ENCODE measurements around the gene ADGRV1.

Gene ADGRV1

DNA sequence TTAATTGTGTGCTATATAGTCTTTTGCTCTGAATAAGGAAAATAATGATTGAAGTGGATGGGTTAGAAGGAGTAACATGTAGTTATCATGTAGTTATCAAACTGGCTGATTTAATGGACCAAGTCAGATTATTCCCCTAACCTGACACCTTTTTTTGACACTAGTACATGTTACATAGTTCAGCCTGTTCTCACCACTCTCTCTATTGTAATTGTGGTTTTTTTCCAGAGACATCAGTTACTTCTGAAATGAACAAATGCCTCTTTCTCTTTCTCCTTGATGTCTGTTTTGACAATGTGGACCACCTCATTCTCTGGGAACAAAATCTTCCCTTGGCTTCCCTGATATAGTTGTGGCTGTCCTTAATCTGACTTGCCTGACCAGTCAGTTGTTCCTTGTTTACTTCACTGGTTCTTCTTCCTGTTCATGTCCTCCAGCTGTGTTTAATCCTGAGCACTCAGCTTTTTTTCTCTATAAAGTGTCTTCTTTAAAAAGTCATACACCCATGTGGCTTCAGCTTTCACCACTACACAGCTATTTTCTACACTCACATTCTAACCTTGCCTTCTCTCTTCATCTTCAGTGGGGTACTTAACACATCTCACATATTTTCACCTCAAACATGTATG lies 581.1 kb downstream of the ADGRV1 start:
- no peaks in the 10 kb centered on the region for H3K9me3 ChIP-seq (ENCODE audit: severe bottlenecking)
- TF ChIP-seq, protein P1, sequence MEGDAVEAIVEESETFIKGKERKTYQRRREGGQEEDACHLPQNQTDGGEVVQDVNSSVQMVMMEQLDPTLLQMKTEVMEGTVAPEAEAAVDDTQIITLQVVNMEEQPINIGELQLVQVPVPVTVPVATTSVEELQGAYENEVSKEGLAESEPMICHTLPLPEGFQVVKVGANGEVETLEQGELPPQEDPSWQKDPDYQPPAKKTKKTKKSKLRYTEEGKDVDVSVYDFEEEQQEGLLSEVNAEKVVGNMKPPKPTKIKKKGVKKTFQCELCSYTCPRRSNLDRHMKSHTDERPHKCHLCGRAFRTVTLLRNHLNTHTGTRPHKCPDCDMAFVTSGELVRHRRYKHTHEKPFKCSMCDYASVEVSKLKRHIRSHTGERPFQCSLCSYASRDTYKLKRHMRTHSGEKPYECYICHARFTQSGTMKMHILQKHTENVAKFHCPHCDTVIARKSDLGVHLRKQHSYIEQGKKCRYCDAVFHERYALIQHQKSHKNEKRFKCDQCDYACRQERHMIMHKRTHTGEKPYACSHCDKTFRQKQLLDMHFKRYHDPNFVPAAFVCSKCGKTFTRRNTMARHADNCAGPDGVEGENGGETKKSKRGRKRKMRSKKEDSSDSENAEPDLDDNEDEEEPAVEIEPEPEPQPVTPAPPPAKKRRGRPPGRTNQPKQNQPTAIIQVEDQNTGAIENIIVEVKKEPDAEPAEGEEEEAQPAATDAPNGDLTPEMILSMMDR (IDR thresholded peaks at IDR 0.05; ENCODE audit: poor library complexity, severe bottlenecking), result no peak
- no peaks in the 10 kb centered on the region for H3K27me3 ChIP-seq (ENCODE audit: insufficient read depth, poor library complexity, severe bottlenecking)
- peaks cover 29% of the 10 kb centered on the region for H3K4me1 ChIP-seq (ENCODE audit: insufficient read depth, poor library complexity, severe bottlenecking)
- no peak overlapping the region for H3K27ac ChIP-seq (ENCODE audit: poor library complexity, severe bottlenecking)
- ATAC-seq (ENCODE audit: low read depth) (no peak), DNase-seq (ENCODE audit: low spot score) (no peak)
- H3K36me3 ChIP-seq (ENCODE audit: low read depth), result no peaks in the 10 kb centered on the region
- no peak overlapping the region for H3K4me3 ChIP-seq (ENCODE audit: severe bottlenecking)

GRCh38 chr5:91140657-91141056 lies 582.1 kb downstream of the ADGRV1 start:
- ATAC-seq (ENCODE audit: low read depth) (no peak), DNase-seq (ENCODE audit: low spot score) (no peak)
- H3K4me1 ChIP-seq (ENCODE audit: insufficient read depth, poor library complexity, severe bottlenecking), result peaks cover 22% of the 10 kb centered on the region
- TF ChIP-seq, protein P1 (IDR thresholded peaks at IDR 0.05; ENCODE audit: poor library complexity, severe bottlenecking), result no peak
- no peaks in the 10 kb centered on the region for H3K9me3 ChIP-seq (ENCODE audit: severe bottlenecking)
- H3K27me3 ChIP-seq (ENCODE audit: insufficient read depth, poor library complexity, severe bottlenecking), result no peaks in the 10 kb centered on the region
- no peaks in the 10 kb centered on the region for H3K36me3 ChIP-seq (ENCODE audit: low read depth)
- no peak overlapping the region for H3K27ac ChIP-seq (ENCODE audit: poor library complexity, severe bottlenecking)
- no peak overlapping the region for H3K4me3 ChIP-seq (ENCODE audit: severe bottlenecking)

DNA sequence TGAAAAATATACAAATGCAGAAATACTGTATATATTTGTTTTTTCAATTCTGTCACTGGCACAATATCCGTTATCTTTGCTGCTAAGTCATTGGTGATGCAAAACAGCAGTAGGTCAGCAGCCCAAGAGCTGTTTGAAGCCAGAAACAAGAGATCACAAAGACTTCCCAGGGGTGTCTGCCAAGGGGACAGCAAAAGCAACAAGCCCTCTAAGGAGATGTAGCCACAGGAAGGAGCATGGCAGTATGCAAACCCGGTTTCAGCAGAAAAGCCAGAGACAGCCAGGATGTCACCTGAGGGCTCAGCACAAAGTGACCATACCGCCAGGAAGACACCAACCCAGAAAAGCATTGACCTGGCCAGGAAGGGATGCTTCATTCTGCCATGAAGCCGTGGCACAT lies 583.0 kb downstream of the ADGRV1 start:
- Histone ChIP-seq H3K36me3 (ENCODE audit: low read depth) (no peaks in the 10 kb centered on the region), H3K4me3 (ENCODE audit: severe bottlenecking) (no peak overlapping the region), H3K4me1 (ENCODE audit: insufficient read depth, poor library complexity, severe bottlenecking) (peaks cover 19% of the 10 kb centered on the region), H3K9me3 (ENCODE audit: severe bottlenecking) (no peaks in the 10 kb centered on the region), H3K27ac (ENCODE audit: poor library complexity, severe bottlenecking) (no peak overlapping the region), H3K27me3 (ENCODE audit: insufficient read depth, poor library complexity, severe bottlenecking) (no peaks in the 10 kb centered on the region)
- DNase-seq (ENCODE audit: low spot score), result no peak
- TF ChIP-seq, protein P1 (IDR thresholded peaks at IDR 0.05; ENCODE audit: poor library complexity, severe bottlenecking), result no peak
- no peak for ATAC-seq (ENCODE audit: low read depth)

GRCh38 chr5:91142386-91142785 lies 583.8 kb downstream of the ADGRV1 start:
- TF ChIP-seq, protein P1 (IDR thresholded peaks at IDR 0.05; ENCODE audit: poor library complexity, severe bottlenecking), result no peak
- Histone ChIP-seq H3K36me3 (ENCODE audit: low read depth) (no peaks in the 10 kb centered on the region), H3K4me1 (ENCODE audit: insufficient read depth, poor library complexity, severe bottlenecking) (peaks cover 11% of the 10 kb centered on the region), H3K9me3 (ENCODE audit: severe bottlenecking) (no peaks in the 10 kb centered on the region), H3K4me3 (ENCODE audit: severe bottlenecking) (no peak overlapping the region), H3K27me3 (ENCODE audit: insufficient read depth, poor library complexity, severe bottlenecking) (no peaks in the 10 kb centered on the region), H3K27ac (ENCODE audit: poor library complexity, severe bottlenecking) (no peak overlapping the region)
- ATAC-seq (ENCODE audit: low read depth), result no peak
- no peak for DNase-seq (ENCODE audit: low spot score)

DNA sequence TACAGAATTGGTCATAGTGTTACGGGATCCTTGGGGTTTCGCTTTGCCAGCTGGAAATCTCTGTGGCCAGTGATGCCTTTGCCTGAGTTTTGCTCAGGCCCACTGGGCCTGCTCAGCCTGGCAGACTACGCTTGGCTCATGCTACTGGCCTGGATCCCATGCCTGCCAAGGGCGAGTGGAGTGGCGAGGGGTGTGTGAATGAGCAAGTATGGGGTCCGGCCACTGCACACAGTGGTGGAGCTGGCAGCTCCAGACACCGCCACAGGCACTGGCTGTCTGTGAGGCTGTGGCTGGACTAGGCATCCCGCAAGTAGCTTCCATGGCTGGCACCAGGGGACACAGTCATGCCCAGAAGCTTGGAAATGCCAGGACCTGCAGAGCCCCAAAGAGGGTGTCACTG lies 584.2 kb downstream of the ADGRV1 start:
- no peak overlapping the region for H3K27ac ChIP-seq (ENCODE audit: poor library complexity, severe bottlenecking)
- no peaks in the 10 kb centered on the region for H3K27me3 ChIP-seq (ENCODE audit: insufficient read depth, poor library complexity, severe bottlenecking)
- no peaks in the 10 kb centered on the region for H3K36me3 ChIP-seq (ENCODE audit: low read depth)
- ATAC-seq (ENCODE audit: low read depth), result no peak
- H3K4me3 ChIP-seq (ENCODE audit: severe bottlenecking), result no peak overlapping the region
- H3K9me3 ChIP-seq (ENCODE audit: severe bottlenecking), result no peaks in the 10 kb centered on the region
- no peak for DNase-seq (ENCODE audit: low spot score)
- TF ChIP-seq, protein P1 (IDR thresholded peaks at IDR 0.05; ENCODE audit: poor library complexity, severe bottlenecking), result no peak
- H3K4me1 ChIP-seq (ENCODE audit: insufficient read depth, poor library complexity, severe bottlenecking), result peaks cover 7% of the 10 kb centered on the region
